K562 (cell line): ENCODE measurements around the gene DIPK1B. TPM values are rescaled to one million over a fixed set of nuclear protein-coding genes. Genes with fewer than 3 reads are reported as not detected.

Source experiments
- ARID1B ChIP-seq: fragments of 450-650 bp; IDR thresholded peaks from 2 replicates; pipeline ENCODE4 v1.6.1; 2016; ENCODE audit warnings: antibody characterized with exemption, mild to moderate bottlenecking, inconsistent platforms
- CBFA2T2 ChIP-seq: fragments of 450-650 bp; conservative IDR thresholded peaks from 2 replicates; pipeline ENCODE4 v1.6.1; 2017; ENCODE audit warnings: mild to moderate bottlenecking
- FUS ChIP-seq: fragments of 200-400 bp; formaldehyde crosslinking; optimal IDR thresholded peaks from 2 replicates; pipeline ENCODE3; 2017; ENCODE audit warnings: low read depth, low read length
- GTF2A2 ChIP-seq: IDR thresholded peaks from 2 replicates; pipeline ENCODE4 v1.6.1; 2016; ENCODE audit warnings: mild to moderate bottlenecking, missing genetic modification characterization, missing compliant biosample characterization
- HDAC6 ChIP-seq: IDR thresholded peaks from 2 replicates; pipeline ENCODE4 v1.6.1; 2012; ENCODE audit warnings: low read depth, mild to moderate bottlenecking, control low read depth, inconsistent platforms, low read length, moderate library complexity
- LCOR ChIP-seq: sonication (generic); formaldehyde crosslinking; IDR thresholded peaks from 2 replicates; pipeline ENCODE4 v1.8.0; 2022; ENCODE audit warnings: mild to moderate bottlenecking, missing genetic modification reagents
- MAZ ChIP-seq, 2 experiments: fragments of 450-650 bp in 1 of 2; sonication (generic) in 1 of 2; formaldehyde crosslinking; IDR thresholded peaks in 1 of 2; conservative IDR thresholded peaks in 1 of 2; 2 replicates each; pipeline versions ENCODE4 v1.4.0 to v1.5.0; 2020; ENCODE audit warnings: mild to moderate bottlenecking in 1 of 2, missing genetic modification reagents in 1 of 2
- MTF1 ChIP-seq: fragments of 250-450 bp; sonication (Bioruptor Pico); IDR thresholded peaks from 2 replicates; pipeline ENCODE4 v1.9.0; 2021; ENCODE audit warnings: moderate library complexity, mild to moderate bottlenecking, inconsistent platforms, borderline replicate concordance
- NFIC ChIP-seq: fragments of 450-650 bp; IDR thresholded peaks from 2 replicates; pipeline ENCODE4 v1.6.1; 2017; ENCODE audit warnings: mild to moderate bottlenecking, inconsistent platforms
- SAFB ChIP-seq: fragments of 200-400 bp; formaldehyde crosslinking; IDR thresholded peaks from 2 replicates; pipeline ENCODE4 v1.6.1; 2017; ENCODE audit warnings: low read depth, low read length, borderline replicate concordance
- SAP30 ChIP-seq: fragments of 200-600 bp; sonication (generic); IDR thresholded peaks from 2 replicates; pipeline ENCODE4 v1.6.1; 2012; ENCODE audit warnings: borderline replicate concordance, low read depth, mild to moderate bottlenecking, moderate library complexity, low read length, control low read depth, inconsistent platforms; ENCODE audit not compliant: insufficient read depth, poor library complexity, severe bottlenecking
- SMAD3 ChIP-seq: fragments of 450-650 bp; formaldehyde crosslinking; conservative IDR thresholded peaks from 2 replicates; pipeline ENCODE4 v1.4.0; 2020; ENCODE audit warnings: mild to moderate bottlenecking
- SMAD4 ChIP-seq: fragments of 250-450 bp; sonication (Bioruptor Pico); conservative IDR thresholded peaks from 2 replicates; pipeline ENCODE4 v1.8.0; 2021; ENCODE audit warnings: inconsistent platforms, mild to moderate bottlenecking, moderate library complexity
- SOX6 ChIP-seq: fragments of 450-650 bp; IDR thresholded peaks from 2 replicates; pipeline ENCODE4 v1.6.1; 2014; ENCODE audit warnings: mild to moderate bottlenecking
- TAF1 ChIP-seq: IDR thresholded peaks from 2 replicates; pipeline ENCODE4 v1.6.1; 2011; ENCODE audit warnings: mild to moderate bottlenecking, low read length, moderate library complexity; ENCODE audit not compliant: insufficient read depth, control insufficient read depth, severe bottlenecking; ENCODE audit errors: extremely low read depth
- TEAD1 ChIP-seq, 2 experiments: fragments of 450-650 bp in 1 of 2; sonication (generic) in 1 of 2; formaldehyde crosslinking; IDR thresholded peaks; 2 replicates each; pipeline versions ENCODE4 v1.4.0 to v1.8.0; 2020 to 2022; ENCODE audit warnings: mild to moderate bottlenecking in 2 of 2, missing genetic modification reagents in 1 of 2
- U2AF2 ChIP-seq: fragments of 200-400 bp; formaldehyde crosslinking; optimal IDR thresholded peaks from 2 replicates; pipeline ENCODE3; 2017; ENCODE audit warnings: low read depth, mild to moderate bottlenecking, low read length
- ZNF24 ChIP-seq: fragments of 450-650 bp; IDR thresholded peaks from 2 replicates; pipeline ENCODE4 v1.6.1; 2016
- polyA plus RNA-seq, 8 experiments: library from polyadenylated mRNA; depleted of rRNA in 4 of 8; stranded (reverse) in 5 of 8; unstranded in 3 of 8; fragments of >200 nt; fragmentation: Nextera tagmentation in 2 of 8; fragmentation: Illumina TruSeq in 1 of 8; extraction: Ambion mirVana in 2 of 8; extraction: Trizol in 1 of 8; gene quantifications; 2 replicates each; pipeline versions ENCODE4 v1.2.1 to v1.2.3, GENCODE V29; 2011 to 2014; ENCODE audit warnings: inconsistent platforms in 1 of 8, missing spikeins in 1 of 8
- total RNA-seq, 7 experiments: library from RNA; depleted of rRNA in 6 of 7; stranded (reverse); fragments of >200 nt in 6 of 7; fragmentation: Illumina TruSeq in 2 of 7; extraction: Trizol in 2 of 7; gene quantifications; 2 replicates each; pipeline versions ENCODE4 v1.2.1 to v1.2.3, GENCODE V29; 2011 to 2021; ENCODE audit warnings: low replicate concordance in 1 of 7
- TF ChIP-seq, protein P1 (sequence below): fragments of 250-450 bp; sonication (Bioruptor Pico); IDR thresholded peaks from 2 replicates; pipeline ENCODE4 v1.5.0; 2021
- TF ChIP-seq, protein P2 (sequence below): fragments of 450-650 bp; IDR thresholded peaks from 2 replicates; pipeline ENCODE4 v1.6.1; 2016; ENCODE audit warnings: low read depth, mild to moderate bottlenecking, moderate library complexity
- TF ChIP-seq, protein P3 (sequence below), 2 experiments: fragments of 150-350 bp in 1 of 2; IDR thresholded peaks; 2 replicates each; pipeline ENCODE4 v1.6.1; 2012 to 2016; ENCODE audit warnings: low read depth in 2 of 2, low read length in 2 of 2, mild to moderate bottlenecking in 1 of 2, moderate library complexity in 1 of 2
- TF ChIP-seq, protein P4 (sequence below): IDR thresholded peaks from 2 replicates; pipeline ENCODE4 v1.6.1; 2011; ENCODE audit warnings: borderline replicate concordance, low read depth, mild to moderate bottlenecking, moderate library complexity, low read length; ENCODE audit not compliant: insufficient read depth, poor library complexity, severe bottlenecking

Gene DIPK1B
- total and polyA plus RNA-seq, 9 of the 15 experiments (the other 6 are each of a cell fraction or from before 2014, with no cell fraction given): 0.08 to 22.3 (median 5.9) TPM

DNA sequence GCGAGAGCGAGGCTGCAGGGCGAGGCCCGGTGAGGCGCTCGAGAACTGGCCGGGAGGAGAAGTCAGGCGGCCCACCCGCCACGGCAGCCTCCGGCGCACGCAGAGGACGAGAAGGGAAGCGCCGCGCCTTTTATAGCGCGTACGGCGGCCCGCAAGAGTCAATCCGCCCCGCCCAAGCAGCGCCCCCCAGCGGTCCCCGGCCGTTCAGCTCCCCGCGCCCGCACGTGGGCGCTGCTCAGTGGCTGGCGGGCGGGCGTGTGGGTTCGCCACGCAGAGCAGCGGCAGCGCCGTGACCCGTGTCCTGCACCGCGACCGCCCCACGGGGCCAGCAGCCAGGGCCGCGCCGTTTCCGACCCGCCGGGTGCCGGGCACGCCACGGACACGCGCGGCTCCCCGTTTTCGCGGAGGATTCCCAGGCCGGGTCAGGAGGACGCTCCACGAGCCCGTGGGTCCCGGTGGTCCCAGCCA lies 15.7 kb downstream of the DIPK1B start (continued):
- TF ChIP-seq GTF2A2 (tag) (peak; percentile 95), SMAD4 (CRISPR knock-in tag) (peak; percentile 90), SAFB (peak; percentile 99), CBFA2T2 (no peak), ZNF24 (peak; percentile 85; the same call in 1 of the 2 replicates), TEAD1 (CRISPR knock-in tag; IDR thresholded peaks at IDR 0.05) (peak; percentile 50 to 73; a peak in 2 of 4 replicates), FUS (peak; percentile 82), ARID1B (no peak), U2AF2 (no peak), HDAC6 (peak; percentile 90), TAF1 (peak; percentile 98), SOX6 (peak; percentile 64), LCOR (peak; percentile 77; the same call in 1 of the 2 replicates), SMAD3 (CRISPR knock-in tag) (0 out of 2 replicates have a peak, but pooled peaks have one; percentile 13), MTF1 (CRISPR knock-in tag) (0 out of 2 replicates have a peak, but pooled peaks have one; percentile 48), SAP30 (peak; percentile 50), NFIC (peak; percentile 71), MAZ (CRISPR knock-in tag; conservative IDR thresholded peaks at IDR 0.05 in 1 of 2, IDR thresholded peaks at IDR 0.05 in 1 of 2) (peak; percentile 95 to 96)
- TF ChIP-seq, protein P1, sequence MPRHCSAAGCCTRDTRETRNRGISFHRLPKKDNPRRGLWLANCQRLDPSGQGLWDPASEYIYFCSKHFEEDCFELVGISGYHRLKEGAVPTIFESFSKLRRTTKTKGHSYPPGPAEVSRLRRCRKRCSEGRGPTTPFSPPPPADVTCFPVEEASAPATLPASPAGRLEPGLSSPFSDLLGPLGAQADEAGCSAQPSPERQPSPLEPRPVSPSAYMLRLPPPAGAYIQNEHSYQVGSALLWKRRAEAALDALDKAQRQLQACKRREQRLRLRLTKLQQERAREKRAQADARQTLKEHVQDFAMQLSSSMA (CRISPR knock-in tag): peak; percentile 73; the same call in 1 of the 2 replicates
- TF ChIP-seq, protein P2, sequence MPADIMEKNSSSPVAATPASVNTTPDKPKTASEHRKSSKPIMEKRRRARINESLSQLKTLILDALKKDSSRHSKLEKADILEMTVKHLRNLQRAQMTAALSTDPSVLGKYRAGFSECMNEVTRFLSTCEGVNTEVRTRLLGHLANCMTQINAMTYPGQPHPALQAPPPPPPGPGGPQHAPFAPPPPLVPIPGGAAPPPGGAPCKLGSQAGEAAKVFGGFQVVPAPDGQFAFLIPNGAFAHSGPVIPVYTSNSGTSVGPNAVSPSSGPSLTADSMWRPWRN: no peak
- TF ChIP-seq, protein P3, sequence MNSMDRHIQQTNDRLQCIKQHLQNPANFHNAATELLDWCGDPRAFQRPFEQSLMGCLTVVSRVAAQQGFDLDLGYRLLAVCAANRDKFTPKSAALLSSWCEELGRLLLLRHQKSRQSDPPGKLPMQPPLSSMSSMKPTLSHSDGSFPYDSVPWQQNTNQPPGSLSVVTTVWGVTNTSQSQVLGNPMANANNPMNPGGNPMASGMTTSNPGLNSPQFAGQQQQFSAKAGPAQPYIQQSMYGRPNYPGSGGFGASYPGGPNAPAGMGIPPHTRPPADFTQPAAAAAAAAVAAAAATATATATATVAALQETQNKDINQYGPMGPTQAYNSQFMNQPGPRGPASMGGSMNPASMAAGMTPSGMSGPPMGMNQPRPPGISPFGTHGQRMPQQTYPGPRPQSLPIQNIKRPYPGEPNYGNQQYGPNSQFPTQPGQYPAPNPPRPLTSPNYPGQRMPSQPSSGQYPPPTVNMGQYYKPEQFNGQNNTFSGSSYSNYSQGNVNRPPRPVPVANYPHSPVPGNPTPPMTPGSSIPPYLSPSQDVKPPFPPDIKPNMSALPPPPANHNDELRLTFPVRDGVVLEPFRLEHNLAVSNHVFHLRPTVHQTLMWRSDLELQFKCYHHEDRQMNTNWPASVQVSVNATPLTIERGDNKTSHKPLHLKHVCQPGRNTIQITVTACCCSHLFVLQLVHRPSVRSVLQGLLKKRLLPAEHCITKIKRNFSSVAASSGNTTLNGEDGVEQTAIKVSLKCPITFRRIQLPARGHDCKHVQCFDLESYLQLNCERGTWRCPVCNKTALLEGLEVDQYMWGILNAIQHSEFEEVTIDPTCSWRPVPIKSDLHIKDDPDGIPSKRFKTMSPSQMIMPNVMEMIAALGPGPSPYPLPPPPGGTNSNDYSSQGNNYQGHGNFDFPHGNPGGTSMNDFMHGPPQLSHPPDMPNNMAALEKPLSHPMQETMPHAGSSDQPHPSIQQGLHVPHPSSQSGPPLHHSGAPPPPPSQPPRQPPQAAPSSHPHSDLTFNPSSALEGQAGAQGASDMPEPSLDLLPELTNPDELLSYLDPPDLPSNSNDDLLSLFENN (IDR thresholded peaks at IDR 0.05; ENCODE audit: low read depth in 2 of 2, low read length in 2 of 2): peak in 1 of 2 experiments; percentile 94; a peak in 2 of 4 replicates
- TF ChIP-seq, protein P4, sequence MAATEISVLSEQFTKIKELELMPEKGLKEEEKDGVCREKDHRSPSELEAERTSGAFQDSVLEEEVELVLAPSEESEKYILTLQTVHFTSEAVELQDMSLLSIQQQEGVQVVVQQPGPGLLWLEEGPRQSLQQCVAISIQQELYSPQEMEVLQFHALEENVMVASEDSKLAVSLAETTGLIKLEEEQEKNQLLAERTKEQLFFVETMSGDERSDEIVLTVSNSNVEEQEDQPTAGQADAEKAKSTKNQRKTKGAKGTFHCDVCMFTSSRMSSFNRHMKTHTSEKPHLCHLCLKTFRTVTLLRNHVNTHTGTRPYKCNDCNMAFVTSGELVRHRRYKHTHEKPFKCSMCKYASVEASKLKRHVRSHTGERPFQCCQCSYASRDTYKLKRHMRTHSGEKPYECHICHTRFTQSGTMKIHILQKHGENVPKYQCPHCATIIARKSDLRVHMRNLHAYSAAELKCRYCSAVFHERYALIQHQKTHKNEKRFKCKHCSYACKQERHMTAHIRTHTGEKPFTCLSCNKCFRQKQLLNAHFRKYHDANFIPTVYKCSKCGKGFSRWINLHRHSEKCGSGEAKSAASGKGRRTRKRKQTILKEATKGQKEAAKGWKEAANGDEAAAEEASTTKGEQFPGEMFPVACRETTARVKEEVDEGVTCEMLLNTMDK: peak; percentile 100
